ENCODE results near the gene AKAP6. TPM values are rescaled to one million over a fixed set of nuclear protein-coding genes. Genes with fewer than 3 reads are reported as not detected.
"Not testable (repeated sequence)": the region's sequence is repeated elsewhere in the genome, so short reads cannot be mapped to it uniquely, and the experiment has no call there.

Gene AKAP6
- total and polyA plus RNA-seq, 8 donors: 3.7 to 7.2 (median 6.0) TPM

- Histone ChIP-seq H3K36me3 (no peaks in the 10 kb centered on the region), H3K27me3 (no peaks in the 10 kb centered on the region), H3K4me3 (no peak overlapping the region), H3K9me3 (no peaks in the 10 kb centered on the region), H3K27ac (no peak overlapping the region), H3K4me1 (no peaks in the 10 kb centered on the region)
- intact Hi-C loops (cut with DNase I): no loop called here
- TF ChIP-seq CTCF (IDR thresholded peaks at IDR 0.05): no peak
- ATAC-seq: no peak
- DNase-seq: no peak
Observed at GRCh38 chr14:32368107-32368506, 39.0 kb downstream of the AKAP6 start.

DNA sequence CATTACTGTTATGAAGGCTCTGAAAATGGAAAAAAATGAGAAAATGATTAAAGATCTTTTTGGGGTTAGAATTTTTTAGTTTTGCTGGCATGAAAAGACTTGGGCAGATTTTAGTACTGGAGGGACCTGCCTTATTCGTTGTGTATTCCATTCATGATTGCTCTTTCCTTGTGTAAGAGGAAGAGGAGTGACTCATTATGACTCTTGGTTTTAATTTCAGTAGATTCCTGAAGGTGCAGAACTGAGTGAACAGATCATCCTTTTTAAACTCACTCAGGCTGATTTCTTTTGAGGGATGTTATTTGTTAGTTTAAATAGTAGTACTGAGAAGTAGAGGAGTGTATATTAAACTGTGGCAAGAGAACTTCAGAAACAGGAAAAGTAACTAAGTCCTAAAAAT is 41.6 kb downstream of the AKAP6 start:
- Histone ChIP-seq H3K9me3 (no peaks in the 10 kb centered on the region), H3K4me3 (no peak overlapping the region), H3K36me3 (no peaks in the 10 kb centered on the region), H3K27ac (no peak overlapping the region), H3K27me3 (no peaks in the 10 kb centered on the region), H3K4me1 (no peaks in the 10 kb centered on the region)
- no peak for TF ChIP-seq CTCF (IDR thresholded peaks at IDR 0.05)
- ATAC-seq (peak; percentile 33), DNase-seq (no peak)
- intact Hi-C loops (cut with DNase I): no loop called here

DNA sequence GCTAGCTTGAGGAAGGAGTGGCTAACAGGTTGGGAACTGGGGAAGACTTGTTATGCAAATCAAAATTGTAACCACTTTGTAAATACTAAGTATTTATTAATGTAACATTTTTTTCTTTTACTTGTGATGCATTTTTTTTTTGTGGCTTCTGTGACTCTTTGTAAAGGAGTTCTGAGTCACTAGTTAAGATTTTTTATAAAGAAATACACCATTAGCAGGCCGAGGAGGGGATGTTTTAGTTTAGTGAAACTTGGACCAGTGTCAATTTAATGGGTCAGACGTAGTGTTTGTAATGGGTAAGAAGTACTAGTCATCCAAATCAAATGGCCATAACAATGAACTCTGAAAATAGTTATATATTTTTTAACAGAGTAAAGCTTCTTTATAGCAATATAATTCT is 43.1 kb downstream of the AKAP6 start:
- H3K36me3 ChIP-seq: no peaks in the 10 kb centered on the region
- intact Hi-C loops (cut with DNase I): no loop called here
- no peak overlapping the region for H3K4me3 ChIP-seq
- H3K9me3 ChIP-seq: no peaks in the 10 kb centered on the region
- DNase-seq (no peak), ATAC-seq (no peak)
- no peak overlapping the region for H3K27ac ChIP-seq
- no peaks in the 10 kb centered on the region for H3K27me3 ChIP-seq
- no peaks in the 10 kb centered on the region for H3K4me1 ChIP-seq
- no peak for TF ChIP-seq CTCF (IDR thresholded peaks at IDR 0.05)

GRCh38 chr14:32373174-32373573 is 44.1 kb downstream of the AKAP6 start:
- H3K9me3 ChIP-seq; H3K4me3 ChIP-seq; ATAC-seq; intact Hi-C loops (cut with DNase I); H3K27ac ChIP-seq; H3K4me1 ChIP-seq; H3K27me3 ChIP-seq; H3K36me3 ChIP-seq; DNase-seq: not testable (repeated sequence)

DNA sequence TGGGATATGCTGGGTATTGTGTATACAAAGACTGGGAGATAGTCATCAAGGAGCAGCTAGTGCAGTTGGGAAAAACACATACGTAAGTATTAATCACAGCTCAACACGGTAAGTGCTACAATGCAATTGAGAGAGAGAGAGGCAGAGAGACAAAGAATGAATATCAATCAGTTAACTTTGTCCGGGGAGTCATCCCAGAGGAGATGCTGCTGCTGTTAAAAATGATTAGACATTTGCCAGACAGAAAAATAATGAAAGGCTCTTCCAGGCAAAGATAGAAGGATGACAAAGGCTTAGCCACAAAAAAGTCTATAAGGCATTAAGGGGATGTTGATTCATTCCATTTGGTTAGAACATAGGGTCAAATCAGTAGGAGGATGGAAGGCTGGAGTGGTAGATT is 45.1 kb downstream of the AKAP6 start:
- H3K4me3 ChIP-seq: no peak overlapping the region
- no peaks in the 10 kb centered on the region for H3K9me3 ChIP-seq
- ATAC-seq (no peak), DNase-seq (no peak)
- H3K27ac ChIP-seq: no peak overlapping the region
- TF ChIP-seq CTCF (IDR thresholded peaks at IDR 0.05): no peak
- no peaks in the 10 kb centered on the region for H3K27me3 ChIP-seq
- H3K4me1 ChIP-seq: no peaks in the 10 kb centered on the region
- intact Hi-C loops (cut with DNase I): no loop called here
- H3K36me3 ChIP-seq: no peaks in the 10 kb centered on the region

DNA sequence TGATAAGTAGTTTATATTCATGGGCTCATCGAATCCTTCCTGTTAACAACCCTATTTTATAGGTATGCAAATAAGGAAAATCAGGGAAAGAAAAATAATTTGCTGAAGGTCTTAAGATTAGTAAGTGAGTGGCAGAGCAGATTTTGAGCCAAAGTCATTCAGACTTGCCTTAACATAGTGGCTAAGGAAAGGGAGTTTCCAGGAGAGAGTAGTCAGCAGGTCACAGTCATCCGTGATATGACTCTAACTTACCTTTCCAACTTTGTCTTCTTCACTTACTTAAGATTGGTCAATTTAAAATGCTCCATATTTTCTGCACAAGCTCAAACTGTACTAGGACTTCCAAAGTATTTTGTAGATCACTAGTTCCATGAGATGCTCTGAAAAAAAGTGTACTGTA is 46.6 kb downstream of the AKAP6 start:
- H3K4me1 ChIP-seq: no peaks in the 10 kb centered on the region
- H3K4me3 ChIP-seq: no peak overlapping the region
- H3K27me3 ChIP-seq: no peaks in the 10 kb centered on the region
- H3K9me3 ChIP-seq: no peaks in the 10 kb centered on the region
- ATAC-seq (no peak), DNase-seq (no peak)
- no peaks in the 10 kb centered on the region for H3K36me3 ChIP-seq
- intact Hi-C loops (cut with DNase I): no loop called here
- TF ChIP-seq CTCF (IDR thresholded peaks at IDR 0.05): no peak
- H3K27ac ChIP-seq: no peak overlapping the region
